Subcutaneous adipose tissue (tissue), 4 donors: ENCODE measurements around the gene C16orf54. TPM values are rescaled to one million over a fixed set of nuclear protein-coding genes. Genes with fewer than 3 reads are reported as not detected.

ENCODE experiments used
- total RNA-seq, 4 donors: library from RNA; depleted of rRNA; stranded (reverse); fragments of >200 nt; gene quantifications; one replicate each; pipeline ENCODE4 v1.1.0, GENCODE V29; 2016
- TF ChIP-seq, protein P1 (sequence below): fragments of 450-650 bp; IDR thresholded peaks from one replicate; pipeline ENCODE4 v1.5.1; 2016; ENCODE audit warnings: low read depth, mild to moderate bottlenecking, control low read depth, antibody characterized with exemption, moderate library complexity

The C16orf54 gene
- total RNA-seq, 4 donors from 2014 or later, result 0.75 to 4.2 (median 1.6) TPM

DNA sequence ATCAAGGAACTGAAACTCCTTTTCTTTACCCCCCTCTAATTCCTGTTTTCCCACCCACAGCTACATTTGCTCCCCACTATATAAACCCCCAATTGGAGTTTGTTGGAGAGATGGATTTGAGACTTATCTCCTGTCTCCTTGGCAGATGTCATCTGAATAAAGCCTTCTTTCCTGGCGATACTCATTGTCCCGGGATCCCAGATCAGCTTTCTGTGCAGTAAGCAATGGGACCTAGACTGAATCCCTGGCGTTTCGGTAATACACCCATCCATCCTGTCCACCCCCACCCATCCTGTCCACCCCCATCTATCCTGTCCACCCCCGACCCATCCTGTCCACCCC lies 44.6 kb downstream of the C16orf54 start:
- TF ChIP-seq, protein P1, sequence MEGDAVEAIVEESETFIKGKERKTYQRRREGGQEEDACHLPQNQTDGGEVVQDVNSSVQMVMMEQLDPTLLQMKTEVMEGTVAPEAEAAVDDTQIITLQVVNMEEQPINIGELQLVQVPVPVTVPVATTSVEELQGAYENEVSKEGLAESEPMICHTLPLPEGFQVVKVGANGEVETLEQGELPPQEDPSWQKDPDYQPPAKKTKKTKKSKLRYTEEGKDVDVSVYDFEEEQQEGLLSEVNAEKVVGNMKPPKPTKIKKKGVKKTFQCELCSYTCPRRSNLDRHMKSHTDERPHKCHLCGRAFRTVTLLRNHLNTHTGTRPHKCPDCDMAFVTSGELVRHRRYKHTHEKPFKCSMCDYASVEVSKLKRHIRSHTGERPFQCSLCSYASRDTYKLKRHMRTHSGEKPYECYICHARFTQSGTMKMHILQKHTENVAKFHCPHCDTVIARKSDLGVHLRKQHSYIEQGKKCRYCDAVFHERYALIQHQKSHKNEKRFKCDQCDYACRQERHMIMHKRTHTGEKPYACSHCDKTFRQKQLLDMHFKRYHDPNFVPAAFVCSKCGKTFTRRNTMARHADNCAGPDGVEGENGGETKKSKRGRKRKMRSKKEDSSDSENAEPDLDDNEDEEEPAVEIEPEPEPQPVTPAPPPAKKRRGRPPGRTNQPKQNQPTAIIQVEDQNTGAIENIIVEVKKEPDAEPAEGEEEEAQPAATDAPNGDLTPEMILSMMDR, result no peak

DNA sequence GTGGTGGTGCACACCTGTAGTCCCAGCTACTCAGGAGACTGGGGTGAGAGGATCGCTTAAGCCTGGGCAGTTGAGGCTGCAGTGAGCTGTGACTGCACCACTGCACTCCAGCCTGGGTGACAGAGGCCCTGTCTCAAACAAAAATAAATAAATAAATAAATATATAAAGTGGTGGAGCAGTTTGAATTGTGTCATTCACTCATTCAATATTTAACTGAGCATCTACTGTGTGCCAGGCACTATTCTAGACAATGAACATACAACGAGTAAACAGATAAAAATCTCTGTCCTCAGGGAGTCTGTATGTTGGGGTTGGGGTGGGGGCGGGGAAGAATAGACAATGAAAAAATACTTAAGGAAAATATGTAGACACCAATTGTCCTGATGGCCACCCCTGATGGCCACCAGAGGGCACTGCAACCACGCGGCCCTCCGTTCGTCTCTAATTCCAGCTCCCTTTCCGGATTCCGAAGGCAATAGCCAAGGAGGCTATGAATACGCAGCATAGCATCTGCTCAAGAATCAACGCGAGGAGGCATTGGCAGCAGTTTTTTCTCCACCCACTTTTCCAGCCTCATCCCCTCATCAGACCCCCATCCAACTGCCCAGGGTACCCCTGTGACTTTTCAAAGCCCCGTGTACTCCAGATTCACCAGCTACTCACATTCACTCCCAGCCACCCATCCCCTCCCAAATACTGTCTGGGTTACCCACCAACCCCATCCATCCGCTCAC lies 45.4 kb downstream of the C16orf54 start:
- TF ChIP-seq, protein P1, result no peak

DNA sequence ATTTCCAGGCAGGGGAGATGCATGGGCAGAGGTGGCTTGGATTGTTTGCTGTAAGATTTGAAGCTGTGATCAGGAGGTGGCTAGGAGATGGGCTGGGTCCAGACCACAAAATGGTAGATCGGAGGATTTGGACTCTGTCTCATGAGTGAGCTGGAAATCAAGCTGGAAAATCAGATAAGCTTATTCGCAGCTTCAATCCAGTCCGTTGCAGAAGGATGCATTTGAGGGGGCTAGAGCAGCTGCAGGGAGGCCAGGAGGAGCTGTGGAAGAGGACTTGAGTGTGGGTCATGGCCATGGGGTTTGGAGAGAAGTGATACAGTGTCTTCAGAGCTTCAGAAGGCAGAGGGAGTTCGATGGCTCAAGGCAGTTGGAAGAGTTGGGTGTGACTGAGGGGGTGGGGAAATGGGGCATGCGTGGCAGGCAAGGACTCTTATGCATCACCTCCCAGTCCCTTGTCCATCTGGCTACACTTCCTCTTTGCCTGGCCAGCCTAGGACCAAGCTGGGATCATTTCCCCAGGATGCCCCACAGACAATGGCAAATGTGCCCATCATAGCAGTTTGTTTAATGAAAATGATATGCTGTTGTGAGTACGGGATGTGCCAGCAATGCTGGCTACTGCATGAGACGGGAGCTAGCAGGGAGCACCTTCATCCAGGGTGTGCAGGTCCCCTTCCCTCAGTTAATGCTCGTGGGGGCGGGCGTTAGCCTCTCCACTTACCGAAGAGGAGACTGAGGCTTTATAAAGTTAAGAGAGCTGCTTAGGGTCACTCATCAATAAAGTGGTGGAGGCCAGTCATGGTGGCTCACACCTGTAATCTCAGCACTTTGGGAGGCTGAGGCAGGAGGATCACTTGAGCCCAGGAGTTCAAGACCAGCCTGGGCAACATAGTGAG lies 46.2 kb downstream of the C16orf54 start:
- TF ChIP-seq, protein P1, result no peak

DNA sequence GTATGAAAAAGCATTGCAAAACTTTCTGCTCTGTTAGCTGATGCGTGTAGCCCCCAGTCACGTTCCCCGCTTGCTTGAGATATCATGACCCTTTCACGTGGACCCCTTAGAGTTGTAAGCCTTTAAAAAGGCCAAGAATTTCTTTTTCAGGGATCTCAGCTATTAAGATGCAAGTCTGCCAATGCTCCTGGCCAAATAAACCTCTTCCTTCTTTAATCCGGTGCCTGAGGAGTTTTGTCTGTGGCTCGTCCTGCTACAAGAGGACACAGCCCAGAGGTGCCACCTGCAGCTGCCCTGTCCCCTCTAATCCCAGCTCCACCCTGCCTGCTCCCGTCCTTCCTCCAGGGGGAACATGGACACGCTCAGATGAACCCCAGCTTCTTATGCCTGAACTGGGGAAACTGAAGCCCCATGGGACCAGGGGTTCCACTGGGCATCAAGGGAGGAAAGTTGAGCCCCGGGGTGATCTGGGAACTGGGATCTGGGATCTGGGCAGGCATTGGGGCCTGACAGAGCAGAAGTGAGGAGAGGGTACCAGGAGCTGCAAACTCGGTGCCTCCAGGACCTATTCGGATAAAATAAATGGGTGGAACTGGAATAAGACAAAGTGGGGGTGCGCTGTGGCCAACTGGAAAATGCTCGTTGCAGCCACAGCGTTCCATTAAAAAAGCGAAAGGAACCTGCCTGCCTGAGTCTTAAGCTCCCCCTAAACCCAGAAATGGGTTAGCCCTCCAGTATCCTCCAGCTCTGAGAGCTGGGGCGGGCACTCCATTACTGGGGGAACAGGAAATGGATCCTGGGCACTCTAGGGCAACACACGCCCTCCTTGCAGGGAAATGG lies 47.1 kb downstream of the C16orf54 start:
- TF ChIP-seq, protein P1, result no peak

DNA sequence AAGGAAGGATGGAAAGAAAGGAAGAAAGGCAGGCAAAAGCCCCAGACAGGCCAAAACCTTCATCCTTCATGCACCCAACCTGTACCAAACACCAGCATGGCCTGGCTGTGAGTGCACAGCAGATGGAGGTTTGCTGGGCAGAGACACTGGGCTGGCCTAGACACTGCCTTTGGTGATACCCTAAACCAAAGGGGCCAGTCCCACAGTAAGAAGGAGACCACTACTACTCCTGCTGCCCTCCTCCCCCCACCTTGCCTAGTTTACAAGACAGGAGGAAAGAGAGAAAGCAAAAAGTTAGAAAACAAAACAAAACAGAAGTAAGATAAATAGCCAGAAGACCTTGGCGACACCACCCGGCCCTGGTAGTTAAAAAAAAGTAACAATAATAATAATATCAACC lies 47.7 kb downstream of the C16orf54 start:
- TF ChIP-seq, protein P1, result no peak

DNA sequence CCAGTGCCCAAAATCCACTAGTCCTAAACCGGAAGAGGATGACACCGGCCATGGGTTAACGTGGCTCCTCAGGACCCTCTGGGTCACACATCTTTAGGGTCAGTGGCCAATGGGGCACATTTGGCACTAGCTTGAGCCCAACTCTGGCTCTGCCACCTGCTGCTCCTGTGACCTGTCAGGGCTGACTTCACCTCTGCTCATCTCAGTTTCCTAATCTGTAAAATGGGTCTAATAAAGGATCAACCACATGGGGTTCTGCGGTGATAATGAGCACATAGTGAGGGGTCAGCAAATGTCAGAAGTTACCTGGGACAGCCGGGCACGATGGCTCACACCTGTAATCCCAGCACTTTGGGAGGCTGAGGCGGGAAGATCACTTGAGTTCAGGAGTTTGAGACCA lies 48.4 kb downstream of the C16orf54 start:
- TF ChIP-seq, protein P1, result no peak
